Islet of Langerhans (tissue), 1 donor: ENCODE data around the gene CABP7.

Experiments
- FAIRE-seq: peaks from one replicate; lab custom pipeline; 2011; peaks lifted over from hg19 to GRCh38; lab: Jason Lieb, UNC

The CABP7 gene

DNA sequence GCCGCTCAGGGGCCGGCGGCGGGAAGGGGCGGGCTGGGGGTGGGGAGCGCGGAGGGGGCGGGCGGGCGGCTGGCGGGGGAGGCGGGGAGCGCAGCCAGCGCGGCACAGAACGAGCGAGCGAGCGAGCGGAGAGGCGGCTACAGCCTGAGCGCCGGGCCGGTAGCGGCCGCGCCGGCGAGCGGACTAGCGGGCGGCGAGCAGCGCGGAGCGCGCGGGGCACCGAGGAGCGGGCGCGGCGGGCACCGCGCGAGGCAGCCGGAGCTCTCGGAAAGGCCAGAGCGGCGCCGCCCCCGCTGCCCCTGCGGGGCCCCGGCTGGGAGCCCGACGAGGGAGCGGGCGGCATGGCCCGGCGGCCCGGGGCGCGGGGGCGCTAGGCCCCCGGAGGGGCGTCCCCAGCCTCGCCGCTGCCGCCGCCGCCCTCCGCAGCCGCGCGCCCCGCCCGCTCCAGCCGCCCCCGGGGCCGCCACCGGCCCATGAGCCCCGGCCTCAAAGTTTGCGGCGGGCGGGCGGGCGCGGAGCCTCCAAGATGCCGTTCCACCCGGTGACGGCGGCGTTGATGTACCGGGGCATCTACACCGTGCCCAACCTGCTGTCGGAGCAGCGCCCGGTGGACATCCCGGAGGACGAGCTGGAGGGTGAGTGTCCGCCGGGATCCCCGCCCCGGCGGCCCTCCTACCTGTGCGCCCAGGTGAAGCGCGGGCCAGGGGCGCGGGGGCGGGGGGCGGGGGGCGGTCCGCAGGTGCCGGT lies at the start of gene CABP7:
CABP7 (plus strand) TSS at position 105 of the 747 bp plus-strand sequence; CDS start at position 527, 422 bp downstream.
- no peak for FAIRE-seq

DNA sequence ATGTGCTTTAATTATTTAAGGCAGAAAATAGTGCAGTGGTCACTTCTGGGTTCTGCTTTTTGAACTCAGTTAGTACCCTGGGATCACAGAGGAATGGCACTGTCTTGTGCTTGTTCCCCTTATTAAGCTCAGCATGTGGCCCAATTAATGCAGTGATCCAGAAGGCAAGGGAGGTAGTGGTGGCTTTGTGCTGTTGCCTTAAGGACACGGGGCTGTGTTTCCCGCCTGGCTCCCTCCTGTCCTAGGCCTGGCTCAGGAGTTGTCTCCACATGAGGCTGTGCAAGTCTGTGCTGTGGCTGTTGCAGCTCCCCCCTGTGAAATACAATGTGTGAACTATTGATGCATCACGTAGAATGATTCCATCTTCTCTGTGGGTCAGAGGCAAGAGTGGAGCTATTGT lies 49.2 kb upstream of the CABP7 start:
- FAIRE-seq, result no peak

DNA sequence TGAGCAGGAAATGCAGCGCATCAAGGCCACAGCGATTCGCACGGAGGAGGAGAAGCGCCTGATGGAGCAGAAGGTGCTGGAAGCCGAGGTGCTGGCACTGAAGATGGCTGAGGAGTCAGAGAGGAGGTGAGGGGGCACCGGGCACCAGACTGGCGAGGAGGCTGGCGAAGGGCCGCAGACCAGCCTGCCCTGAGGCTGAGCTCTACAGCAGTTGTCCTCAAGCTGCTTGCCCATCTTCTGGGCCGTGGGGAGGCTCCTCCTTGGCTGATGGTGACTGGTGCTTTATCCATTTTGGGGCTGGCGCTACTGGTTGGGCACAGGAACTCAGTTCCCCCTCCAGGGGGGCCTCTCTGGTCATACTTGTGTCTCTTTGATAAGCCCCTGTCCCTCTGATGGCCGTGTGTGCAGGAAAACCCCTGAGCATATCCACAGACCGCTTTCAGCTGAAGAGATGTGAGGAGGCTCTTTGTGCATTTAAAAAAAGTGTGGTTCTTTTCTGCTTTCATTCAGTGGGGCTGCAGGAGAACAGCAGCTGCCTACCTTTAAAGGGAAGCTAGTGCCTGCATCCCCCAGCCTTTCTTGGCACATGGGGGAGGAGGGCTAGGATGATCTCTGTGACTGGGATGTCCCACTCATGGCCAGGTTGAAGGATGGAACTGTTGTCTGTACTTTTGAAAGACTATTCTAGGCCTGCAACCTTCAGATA lies 46.3 kb upstream of the CABP7 start:
- no peak for FAIRE-seq

DNA sequence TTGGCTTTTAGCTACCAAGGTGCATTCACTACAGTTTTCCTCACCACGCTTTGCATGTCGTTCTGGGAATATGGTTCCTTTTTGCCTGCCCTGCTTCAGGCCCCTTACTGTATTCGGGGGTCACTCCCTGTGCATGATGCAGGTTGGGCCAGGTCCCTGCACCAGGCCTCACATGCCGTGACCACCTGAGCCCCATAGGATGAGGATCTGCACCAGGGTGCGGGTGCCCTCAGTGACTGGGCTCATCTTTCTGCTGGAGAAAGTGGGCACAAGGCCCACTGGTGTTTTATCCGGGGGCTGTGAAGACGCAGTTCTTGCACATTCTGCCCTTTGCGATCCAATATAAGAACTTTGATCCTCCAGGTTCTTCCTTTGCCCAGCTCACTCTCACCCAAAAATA lies 45.7 kb upstream of the CABP7 start:
- no peak for FAIRE-seq

DNA sequence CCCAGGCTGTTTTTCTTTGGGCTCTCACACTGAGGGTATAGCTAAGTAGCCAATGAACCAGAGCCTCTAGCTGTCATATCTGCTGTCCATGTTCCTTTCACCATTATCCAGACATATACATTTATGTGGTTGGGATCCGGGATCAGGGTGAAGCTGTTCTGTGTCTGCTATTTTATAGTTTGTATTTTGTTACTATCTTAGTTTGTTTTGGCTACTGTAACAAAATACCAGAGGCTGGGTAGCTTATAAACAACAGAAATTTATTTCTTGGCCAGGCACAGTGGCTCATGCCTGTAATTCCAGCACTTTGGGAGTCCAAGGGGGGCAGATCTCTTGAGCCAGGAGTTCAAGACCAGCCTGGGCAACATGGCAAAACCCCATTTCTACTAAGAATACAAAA lies 40.5 kb upstream of the CABP7 start:
- FAIRE-seq, result no peak

DNA sequence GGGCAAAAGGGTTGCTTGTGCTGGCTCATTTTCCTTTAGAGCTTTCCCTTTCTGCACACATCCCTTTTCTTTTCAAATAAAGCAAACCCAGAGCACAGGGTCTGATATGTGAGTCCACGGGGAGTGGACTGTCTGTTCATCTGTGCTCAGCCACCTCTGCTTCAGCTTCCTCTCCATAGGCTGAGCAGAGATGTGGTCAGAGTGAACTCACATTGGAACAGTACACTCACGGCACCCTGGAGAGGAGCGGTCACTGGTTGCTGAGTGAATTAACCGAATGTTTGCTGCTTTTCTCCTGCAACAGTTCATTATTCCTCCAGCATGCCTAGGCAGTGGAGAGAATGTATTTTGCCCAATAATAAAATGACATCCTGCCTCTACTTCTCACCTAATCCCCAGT lies 36.3 kb upstream of the CABP7 start:
- FAIRE-seq, result no peak

DNA sequence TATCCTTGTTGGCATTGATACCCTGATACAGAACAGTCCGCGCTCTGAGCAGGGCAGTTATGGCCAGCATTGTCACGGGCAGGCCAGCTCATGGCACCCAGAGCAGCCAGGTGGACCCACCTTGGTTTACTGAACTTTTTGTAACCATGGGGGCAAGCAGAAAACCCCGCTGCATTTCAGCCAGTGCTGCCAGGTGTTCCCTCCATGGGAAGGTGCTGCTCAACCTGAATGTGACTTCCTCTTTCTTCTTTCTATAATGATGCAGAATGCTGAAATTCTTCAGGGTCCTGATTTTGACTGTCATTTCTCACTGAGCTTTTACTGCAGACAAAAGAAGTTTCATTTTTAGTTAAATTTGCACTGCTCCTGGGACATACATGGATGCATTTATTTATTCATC lies 35.6 kb upstream of the CABP7 start:
- FAIRE-seq, result no peak

DNA sequence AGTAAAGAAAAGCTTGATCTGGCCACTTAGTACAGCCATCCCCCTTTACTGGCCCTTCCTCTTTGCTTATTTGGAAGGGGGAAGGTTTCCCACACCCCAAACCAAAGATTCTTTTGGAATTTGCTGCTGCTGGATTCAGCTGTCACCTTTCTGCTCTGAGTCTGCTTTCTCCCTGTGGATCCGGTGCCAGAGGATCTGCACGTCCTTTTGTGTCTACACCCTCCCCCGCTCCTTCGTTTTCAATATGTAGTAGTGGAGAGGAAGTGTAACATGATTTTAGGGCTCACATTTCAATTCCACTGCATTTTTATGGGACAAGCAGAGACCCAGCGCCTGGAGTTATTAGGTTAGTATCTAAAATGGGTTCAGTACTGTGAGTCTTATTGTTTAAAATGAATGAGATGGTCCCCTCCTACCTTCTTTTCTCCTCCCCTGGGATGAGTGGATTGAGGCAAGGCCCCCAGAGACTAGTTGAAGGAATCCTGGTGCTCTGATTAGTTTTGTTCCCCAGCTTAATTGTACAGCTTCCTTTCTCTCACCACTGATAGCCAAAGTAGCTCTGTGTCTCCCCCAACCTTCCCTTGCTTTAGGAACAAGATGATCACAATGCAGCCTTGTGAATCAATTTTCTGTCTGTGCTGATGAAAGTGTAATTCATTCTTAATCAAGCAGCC lies 30.5 kb upstream of the CABP7 start:
- FAIRE-seq, result no peak

DNA sequence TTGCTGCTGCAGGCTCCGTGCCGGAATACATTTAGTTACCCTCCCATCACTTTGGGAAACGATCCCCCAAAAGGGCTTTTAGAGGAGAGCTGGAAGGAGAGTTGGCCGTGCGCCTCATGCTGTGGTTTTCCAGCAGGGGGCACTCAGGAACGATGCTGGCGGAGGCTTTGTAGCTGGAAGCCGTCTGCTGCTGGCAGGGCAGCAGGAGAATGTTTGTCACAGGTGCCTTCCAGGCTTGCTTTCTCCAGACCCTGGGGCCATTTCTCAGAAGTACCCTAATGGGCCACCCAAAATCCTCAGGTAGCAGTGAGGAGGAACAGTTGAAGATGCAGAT lies 30.0 kb upstream of the CABP7 start:
- no peak for FAIRE-seq

DNA sequence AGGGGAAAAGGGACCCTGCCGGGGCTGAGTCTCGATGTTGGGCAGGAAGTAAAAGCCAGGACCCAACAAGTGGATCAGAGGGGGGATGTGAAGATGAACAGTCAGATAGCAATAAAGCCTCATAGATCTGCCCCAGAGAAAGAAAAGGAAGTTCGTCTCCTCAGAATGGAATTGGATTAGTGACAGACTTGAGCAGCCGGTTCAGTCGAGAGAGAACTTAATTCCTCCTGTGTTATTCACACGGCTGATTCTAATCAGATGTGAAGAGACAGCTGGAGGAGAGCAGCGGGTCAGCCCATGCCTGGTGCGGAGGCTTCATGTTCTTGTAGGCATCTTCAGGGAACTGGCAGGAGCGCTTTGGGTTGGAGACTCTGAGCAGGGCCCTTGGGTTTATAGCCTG lies 29.3 kb upstream of the CABP7 start:
- FAIRE-seq, result no peak

DNA sequence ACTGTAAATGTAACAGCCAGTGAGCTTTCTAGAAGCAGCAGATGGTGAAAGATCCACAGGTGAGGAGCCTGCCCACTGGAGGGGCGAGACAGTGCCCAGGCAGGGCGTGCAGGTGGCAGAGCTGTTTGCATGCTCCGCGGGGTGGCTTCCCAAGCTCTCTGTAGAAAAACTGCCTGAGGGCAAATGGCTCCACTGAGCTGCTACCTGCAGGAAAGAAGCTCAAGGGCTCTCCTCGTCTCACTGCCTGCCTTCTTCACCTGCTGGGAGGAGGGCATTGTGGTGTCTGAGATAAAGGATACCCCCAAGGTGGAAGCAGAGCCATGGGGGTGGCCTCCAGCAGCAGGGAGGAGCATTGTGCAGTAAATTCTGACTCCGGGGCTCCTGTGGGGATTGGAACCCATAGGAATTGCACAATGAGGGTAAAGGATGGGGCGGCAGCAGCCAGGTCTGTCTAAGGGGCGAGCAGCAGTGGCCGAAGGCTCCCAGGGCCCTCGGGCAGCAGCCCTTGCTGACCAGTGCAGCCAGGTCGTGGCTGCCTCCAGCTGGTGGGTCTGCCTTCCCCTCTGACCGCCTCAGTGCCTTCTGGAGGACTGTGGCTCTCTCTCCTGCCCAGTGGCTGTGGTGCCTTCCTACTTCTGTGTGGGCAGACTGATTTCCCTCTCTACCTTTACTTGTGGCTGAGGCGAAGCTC lies 28.0 kb upstream of the CABP7 start:
- FAIRE-seq, result no peak

DNA sequence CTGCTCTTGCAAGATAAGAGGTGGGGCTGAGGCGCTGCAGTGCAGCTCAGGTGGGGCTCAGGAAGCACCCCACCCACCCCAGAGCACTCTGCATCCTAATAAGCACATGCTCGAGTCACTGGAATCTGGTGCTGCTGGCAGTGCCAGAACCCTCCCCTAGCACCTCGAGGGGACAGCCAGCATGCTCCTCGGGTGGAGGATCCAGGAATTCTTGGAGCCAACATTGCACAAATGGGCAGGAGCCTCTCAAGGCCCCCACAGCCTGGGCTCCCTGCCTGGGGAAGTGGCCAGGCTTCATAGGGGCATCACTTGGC lies 27.5 kb upstream of the CABP7 start:
- no peak for FAIRE-seq

DNA sequence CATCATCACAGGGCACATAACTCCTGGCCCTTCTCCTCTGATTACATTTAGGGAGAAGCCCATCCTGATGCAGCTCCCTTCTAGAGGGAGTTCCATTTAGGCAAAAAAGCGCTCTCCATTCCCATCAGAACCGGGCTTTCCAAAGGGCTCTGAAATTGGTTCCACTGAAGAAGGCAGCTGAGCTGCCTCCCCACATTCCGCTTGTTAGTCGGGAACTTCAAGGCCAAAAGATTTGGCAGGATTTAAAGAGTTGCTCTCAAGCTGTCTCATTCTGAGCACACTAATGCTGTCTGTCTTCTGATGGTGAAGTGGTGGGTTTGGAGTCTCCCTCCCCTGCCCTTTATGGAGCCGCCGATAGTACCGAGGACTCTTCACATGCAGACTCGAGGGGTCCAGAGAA lies 26.6 kb upstream of the CABP7 start:
- no peak for FAIRE-seq

DNA sequence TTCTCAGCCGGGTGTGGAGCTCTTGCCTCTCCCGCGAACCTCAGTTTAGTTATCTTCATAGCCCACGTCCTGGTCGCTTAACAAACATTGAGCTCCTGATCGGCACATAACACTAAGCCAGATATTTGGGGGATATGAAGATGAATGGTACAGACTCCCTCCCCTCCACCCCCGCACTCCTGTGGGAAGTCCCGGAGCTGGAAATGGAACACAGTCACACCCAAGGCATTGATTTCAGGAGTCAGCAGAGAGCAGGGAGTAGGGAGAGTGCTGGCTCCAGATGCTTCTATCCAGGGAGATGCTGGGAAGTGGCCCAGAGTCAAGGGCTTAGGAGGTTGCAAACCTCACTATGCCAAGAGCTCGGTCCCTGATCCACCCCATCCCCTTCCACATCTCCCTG lies 26.1 kb upstream of the CABP7 start:
- no peak for FAIRE-seq

DNA sequence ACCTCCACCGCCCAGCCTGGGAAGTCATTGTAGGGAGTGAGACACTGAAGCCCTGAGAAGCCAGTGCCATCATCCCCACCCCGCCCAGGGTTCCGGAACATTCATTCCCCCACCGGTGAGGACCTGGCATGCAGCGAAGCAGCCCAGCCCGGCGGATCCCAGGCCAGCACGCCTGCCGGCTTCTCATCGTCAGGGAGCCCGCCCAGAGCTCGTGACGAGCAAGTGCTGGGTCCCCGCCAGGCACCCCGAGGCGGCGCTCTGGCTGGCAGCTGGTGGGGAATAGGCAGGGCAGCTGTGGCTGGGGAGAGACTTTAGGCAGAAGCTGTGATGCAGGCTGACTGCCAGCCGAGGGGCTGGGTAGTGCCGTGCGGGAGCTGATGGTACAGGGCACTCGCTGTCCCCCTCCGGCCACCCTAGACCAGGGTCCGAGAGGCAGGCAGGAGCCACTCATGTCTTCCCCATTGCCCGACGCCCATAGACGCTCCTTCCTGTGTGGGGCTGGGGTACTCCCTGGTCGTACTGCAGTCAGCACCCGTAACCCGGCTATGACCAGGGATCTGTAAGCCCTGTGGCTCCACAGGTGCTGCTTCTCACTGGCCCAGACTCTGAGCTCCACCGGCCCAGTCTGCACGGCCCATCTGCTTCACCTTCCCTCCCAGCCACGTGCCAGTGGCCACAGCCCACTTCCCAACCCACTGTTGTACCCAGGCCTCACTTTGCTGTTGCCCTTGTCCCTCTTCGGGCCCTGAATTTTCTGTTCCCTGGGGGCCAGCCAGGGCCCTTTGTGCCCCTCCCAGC lies 24.5 kb upstream of the CABP7 start:
- FAIRE-seq, result no peak

DNA sequence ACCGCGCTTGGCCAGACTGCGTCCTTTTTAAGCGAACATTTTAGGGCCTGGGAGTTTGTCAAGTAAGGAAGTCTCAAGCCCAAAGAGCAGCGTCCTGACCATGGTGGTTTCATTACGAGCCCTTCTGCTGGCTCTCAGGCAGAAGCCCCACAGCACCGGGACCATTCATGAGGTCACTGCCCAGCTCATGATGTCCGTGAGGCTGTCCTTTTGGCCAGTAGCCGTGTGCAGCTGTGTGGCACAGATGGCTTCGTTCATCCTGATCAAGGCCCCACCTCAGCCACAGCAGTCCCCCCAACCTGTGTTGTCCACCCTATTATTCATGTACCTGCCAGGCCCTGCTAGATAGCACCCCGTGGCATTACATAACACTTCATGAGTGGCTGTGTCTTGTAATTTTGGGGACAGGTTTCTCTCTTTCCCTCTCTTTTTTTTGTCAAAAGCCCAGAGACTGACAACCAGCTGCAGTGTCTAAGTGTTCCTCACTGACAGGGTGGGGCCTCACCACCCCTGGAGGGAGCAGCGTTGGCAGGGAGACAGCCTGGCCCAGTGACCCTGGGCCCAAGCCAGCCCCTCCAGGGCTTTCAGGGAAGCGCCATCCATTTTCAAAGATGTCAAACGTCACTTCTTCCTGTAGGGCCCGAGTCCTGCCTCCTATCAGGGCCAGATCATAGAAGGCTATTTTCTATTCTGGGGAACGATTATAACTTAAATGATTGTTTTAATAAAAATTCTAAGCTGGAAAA lies 21.8 kb upstream of the CABP7 start:
- FAIRE-seq, result no peak

DNA sequence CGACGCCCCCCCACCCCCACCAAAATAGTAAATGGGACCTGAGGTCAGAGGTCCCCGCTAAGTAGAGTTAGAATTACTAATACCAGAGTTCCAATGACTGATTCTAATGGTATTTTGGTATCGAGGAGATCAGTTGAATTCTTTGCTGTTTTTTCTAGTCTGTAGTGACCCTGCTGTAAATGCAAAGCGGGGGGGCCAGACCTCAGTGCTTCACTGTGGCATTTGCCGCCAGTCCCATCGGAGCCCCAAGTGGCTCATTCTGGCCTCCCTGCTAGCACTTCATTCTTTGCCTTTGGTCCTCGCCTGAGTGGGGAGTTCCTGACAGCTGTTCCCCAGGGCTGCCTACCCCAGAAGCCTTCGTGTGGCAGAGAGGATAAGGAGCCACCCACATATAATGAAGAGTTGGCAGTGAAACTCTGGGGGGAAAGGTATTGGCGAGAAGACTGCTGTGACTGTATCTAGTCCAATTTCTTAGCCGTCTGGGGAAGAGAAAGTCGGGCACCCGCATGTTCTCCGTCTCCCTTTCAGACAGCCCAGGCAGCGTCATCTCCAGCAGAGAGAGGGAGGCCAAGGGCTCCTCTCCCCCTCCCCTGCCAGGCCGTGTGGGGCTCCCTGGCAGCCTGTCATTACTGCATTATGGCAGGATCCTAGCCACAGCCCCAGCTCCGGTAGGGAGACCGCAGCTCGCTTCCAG lies 19.4 kb upstream of the CABP7 start:
- FAIRE-seq, result no peak

DNA sequence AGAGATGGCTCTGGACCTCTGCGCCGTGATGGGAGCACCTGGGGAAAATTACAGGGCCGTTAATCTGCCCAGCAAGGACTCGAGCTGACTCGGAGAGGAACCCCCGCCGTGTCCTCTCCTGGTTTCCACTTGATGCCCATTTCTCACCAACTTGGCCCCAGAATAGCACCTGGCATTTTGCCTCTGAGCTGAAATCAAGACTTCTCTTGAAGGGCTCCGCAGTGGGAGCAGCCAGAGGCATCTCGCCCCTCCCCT lies 19.0 kb upstream of the CABP7 start:
- no peak for FAIRE-seq

DNA sequence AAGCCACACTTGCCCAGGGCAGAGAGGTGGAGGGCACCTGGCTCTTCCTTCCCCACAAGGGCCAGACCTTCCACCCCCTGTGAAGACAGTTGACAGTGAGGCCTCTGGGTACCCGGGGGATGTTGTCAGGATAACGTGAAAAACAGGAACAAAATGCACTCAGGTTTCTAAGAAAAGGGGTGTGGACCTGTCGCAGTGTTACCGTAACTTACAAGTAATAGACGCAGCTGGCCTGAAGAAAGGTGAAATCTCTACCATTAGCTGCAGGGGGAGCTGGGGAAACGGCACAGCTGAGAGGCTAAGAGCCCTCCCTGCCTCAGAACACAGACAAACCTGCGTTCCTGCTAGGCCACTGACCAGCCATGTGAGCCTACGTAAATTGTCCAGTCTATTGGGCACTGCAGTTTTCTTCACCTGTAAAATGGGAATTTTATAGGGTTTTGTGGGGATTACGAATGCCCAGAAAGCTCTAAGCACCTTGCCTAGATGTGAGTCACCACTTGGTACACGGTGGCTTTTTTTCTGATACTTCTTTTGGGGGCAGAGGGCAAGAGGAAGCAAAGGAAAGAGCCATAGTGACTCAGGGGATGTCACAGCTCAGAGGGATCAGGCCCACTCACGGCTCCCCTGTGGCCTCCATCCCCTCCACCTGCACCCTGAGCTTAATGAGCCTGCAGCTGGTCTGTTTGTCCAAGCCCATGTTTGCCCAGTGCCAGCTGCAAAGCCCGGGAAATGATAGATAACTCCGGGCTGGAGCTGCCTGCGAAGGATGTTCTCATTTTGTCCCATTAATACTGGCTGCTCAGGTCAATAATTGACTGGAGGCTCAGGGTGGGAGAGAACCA lies 18.4 kb upstream of the CABP7 start:
- FAIRE-seq, result peak; percentile 77
